Stimulated activated CD4-positive, alpha-beta T cell treated with anti-CD3 and anti-CD28 coated beads, Interleukin-2, amount 100 ng/mL, for 4 hours (primary cell): ENCODE results near the gene IPCEF1.
"Not testable (repeated sequence)": the region's sequence is repeated elsewhere in the genome, so short reads cannot be mapped to it uniquely, and the experiment has no call there.

Experiments
- DNase-seq: peaks from one replicate; pipeline ENCODE4 v3.0.0-alpha.2; 2020; ENCODE audit warnings: low read depth

IPCEF1 gene

DNA sequence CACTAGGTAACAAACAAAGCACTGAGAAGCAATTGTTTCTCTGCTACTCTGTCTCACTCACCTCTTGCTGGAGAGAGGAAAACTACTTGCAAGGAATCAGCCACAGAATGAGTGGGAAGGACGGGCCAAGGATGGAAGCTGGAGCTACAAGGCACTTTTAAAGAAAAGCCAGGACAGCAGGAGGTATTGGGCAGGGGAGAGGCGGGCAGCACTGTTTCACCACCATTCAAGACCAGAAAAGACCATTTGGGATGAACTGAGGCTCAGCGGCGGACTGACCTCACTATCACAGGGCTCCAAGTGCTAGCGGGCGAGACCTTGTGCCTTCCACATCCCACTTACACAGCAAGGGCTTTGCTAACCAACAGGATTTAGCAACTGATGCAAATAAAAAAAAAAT is 137.4 kb downstream of the IPCEF1 start:
- DNase-seq: no peak

DNA sequence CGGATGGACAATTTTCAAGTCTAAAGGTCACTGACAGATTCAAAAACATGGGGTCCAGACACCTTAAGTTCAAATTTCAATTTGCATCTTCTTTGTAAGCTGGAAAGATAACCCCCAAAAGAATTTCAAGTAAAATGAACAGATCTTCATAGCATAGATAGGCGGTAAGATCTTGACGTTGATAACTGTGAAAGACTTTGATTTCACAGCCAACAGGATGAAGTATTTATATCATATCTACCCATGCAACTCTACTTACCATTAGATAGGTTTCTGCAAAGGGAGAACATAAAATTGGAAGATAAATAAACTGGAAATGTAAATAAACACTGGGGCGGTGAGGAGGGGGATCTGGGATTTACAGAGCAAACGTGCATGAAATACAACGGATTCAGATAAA is 137.8 kb downstream of the IPCEF1 start:
- no peak for DNase-seq

- peak; percentile 17 for DNase-seq
These were observed 138.3 kb downstream of the IPCEF1 start for GRCh38 chr6:154218301-154218700.

DNA sequence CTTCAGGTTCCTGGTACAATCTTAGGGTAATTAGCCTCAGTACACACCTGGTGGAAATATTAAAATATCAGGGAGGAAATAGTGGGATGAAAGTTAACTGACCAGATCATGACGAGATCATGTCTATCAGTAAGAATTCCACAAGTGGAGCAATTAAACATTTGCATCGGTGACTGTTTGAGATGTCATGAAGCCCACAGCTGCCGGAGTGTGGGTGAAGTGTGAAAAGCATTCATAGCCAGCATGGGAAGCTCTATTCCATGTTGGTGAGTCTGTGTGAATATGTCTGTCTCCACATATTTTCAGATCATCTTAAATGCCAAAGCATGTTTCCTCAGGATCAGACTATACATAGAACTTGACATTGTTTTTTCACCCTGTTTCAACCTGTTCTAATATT is 142.8 kb downstream of the IPCEF1 start:
- DNase-seq: no peak

DNA sequence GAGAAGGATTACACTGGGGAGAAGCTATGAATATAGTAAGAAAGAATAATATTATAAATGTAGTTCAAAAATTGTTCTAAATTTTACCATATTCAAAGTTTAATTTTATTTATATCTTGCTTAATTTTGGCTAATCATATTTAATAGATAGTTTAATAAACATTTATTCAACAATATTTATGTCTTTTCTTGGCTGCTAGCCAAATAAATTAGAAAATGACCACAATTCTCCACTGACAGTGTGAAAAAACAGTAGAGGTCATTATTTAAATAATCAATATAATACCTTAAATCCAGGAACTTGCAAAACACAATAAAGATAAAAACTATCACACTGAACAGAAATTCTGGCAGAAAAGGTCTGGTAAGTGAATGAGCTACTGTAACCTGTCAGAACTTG is 145.9 kb downstream of the IPCEF1 start:
- DNase-seq: no peak

DNA sequence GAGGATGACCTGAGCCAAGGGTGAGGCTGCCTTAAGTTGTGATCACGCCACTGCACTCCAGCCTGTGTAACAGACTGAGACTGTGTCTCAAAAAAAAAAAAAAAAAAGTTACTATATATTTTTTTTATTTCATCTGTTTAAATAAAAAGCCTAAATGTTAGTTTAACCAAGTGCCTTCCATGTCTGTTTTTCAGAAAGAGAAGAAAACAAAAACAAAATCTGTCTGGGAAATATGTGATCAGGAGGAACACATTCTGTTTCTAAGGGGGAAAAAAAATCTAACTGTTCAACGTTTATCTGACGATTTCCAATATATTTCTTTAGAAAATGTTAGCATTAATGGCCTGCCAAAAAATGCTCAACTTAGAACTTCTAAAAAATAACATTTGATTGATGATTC is 147.0 kb downstream of the IPCEF1 start:
- DNase-seq: no peak

GRCh38 chr6:154206996-154207395 is 149.6 kb downstream of the IPCEF1 start:
- DNase-seq: no peak

- no peak for DNase-seq
These were observed 150.5 kb downstream of the IPCEF1 start for GRCh38 chr6:154206141-154206540.

DNA sequence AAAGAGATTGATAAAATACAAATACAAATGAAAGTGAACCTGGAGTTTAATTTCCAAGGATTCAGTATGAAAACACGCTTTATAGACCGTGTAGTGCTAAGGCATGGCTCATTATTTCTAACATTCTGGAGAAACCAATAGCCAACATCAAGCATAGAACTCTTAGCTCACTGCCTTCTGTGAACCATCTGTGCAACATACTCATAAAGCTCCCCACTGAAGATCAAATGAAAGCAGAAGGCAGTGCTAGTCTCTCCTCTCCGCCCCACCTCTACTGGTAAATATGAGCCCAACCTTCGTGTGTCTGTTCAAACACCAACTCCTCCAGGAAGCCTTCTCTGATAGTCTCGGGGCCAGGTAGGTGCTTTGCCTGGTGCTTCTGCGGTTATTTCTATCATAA is 153.6 kb downstream of the IPCEF1 start:
- DNase-seq: no peak

DNA sequence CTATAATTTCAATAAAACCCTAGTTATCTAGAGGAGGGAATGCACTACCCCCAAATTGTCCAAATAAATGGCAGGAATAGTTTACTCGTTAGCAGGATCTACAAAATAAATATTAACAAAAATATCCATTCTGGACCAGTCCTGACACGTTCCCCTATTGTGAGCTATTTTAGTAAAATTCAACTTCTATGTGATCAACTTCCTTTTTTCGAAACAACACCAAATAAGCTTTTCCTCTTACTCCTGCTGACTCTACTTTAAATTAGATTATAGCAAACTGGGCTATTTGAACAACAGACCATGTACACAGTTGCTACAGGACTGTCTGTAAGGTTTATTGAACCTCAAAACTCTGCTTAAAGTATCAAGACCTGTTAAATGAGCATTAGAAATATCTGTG is 154.3 kb downstream of the IPCEF1 start:
- no peak for DNase-seq

GRCh38 chr6:154201688-154202087 is 154.9 kb downstream of the IPCEF1 start:
- not testable (repeated sequence) for DNase-seq

GRCh38 chr6:154197196-154197860 is 159.3 kb downstream of the IPCEF1 start:
- DNase-seq: no peak

GRCh38 chr6:154196333-154196885 is 160.2 kb downstream of the IPCEF1 start:
- DNase-seq: no peak

DNA sequence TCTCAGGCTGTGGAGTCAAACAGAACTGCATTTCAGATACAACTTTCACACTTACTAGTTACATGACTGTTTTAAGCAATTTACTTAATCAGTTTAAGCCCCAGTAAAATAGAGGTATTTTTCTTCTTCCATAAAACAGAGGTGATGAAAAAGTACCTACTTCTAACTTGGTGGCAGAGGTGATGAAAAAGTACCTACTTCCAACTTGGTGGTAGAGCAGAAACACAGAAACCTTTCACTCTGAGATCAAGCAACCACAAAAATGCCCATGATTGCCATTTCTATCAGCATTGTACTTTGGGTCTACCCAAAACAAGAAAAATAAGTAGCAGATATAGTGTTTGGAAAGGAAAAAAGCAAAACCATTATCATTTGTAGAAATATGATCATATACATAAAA is 168.9 kb downstream of the IPCEF1 start:
- DNase-seq: no peak

DNA sequence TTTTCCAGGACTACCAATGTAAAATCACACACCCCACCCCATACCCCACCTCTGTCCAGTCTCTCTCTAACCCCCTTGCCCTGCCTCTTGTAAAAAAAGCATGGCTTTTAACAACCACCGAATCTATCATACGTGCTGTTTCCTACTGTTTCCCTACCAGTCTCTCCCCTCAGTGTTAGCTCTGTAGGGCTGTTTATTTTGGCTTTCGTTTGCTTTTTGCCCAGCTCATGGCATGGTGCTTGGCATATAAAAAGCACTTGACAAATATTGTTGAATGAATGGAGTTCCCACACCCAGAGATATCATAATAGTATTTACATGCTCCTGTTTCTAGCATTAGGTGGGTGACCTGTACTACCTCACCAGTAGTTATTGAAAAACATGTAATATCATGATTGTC is 169.4 kb downstream of the IPCEF1 start:
- no peak for DNase-seq

GRCh38 chr6:154179434-154179833 is 177.2 kb downstream of the IPCEF1 start:
- no peak for DNase-seq

DNA sequence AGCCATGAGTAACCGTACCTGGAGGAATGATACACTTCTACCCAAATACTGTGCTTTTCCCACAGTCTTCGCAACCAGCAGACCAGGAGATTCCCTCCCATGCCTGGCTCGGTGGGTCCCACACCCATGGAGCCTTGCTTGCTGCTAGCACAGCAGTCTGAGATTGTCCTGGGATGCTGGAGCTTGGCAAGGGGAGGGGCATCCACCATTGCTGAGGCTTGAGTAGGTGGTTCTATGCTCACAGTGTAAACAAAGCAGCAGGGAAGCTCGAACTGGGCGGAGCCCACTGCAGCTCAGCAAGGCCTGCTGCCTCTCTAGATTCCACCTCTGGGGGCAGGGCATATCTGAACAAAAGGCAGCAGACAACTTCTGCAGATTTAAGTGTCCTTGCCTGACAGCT is 184.2 kb downstream of the IPCEF1 start:
- not testable (repeated sequence) for DNase-seq

GRCh38 chr6:154170106-154170505 is 186.5 kb downstream of the IPCEF1 start:
- no peak for DNase-seq

- no peak for DNase-seq
These were observed 187.3 kb downstream of the IPCEF1 start for GRCh38 chr6:154169193-154169847.

GRCh38 chr6:154167126-154167525 is 189.5 kb downstream of the IPCEF1 start:
- no peak for DNase-seq

DNA sequence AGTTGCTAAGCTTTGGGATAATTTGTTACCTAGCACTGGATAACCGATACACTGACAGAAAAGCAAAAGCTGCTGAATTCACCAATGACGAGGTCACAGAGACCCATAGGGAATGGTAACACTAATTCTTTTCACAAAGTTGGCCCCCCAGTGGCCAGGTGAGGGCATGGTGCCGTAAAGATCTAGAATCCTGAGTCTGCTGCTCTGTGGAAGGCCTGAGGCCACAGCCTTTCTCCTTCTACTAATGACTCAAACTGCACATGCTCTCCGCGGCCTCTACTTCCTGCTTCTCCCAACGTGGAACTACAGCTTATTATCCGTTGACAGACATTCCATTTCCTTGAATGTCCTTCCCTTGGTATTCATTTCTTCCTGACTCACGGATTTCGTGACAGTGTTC is 190.5 kb downstream of the IPCEF1 start:
- DNase-seq: no peak

GRCh38 chr6:154165478-154165877 is 191.1 kb downstream of the IPCEF1 start:
- no peak for DNase-seq

DNA sequence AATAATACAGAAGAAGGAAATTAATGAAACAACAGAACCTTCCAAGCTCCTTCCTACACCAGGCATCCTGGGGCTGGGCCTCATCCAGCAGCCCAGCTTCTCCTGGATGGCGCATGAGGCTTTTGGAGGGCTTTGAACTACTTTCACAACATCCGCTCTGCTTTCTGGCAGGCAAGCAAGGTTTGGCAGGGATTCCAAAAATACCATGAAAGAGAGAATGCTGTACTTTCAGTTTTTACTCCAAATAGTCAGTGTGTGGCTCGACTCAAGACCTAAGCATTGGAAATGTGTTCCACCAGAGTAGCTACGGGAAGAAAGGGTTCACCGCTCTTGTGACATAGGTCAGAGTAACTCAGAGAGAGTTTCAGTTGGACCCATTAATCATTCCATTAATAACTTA is 192.2 kb downstream of the IPCEF1 start:
- DNase-seq: no peak

- no peak for DNase-seq
These were observed 194.9 kb downstream of the IPCEF1 start for GRCh38 chr6:154161689-154162088.
